ENCODE data around the gene TMC4.
A peak's percentile ranks its signal among the peaks of the same experiment; 100 is the strongest.
"Not testable (repeated sequence)": the region's sequence is repeated elsewhere in the genome, so short reads cannot be mapped to it uniquely, and the experiment has no call there.

TMC4 gene

GRCh38 chr19:54201980-54202379 is 29.0 kb upstream of the TMC4 start:
- peak overlapping the region; percentile 76 for H3K4me3 ChIP-seq (ENCODE audit: low read depth, low read length)
- H3K36me3 ChIP-seq (ENCODE audit: control insufficient read depth, insufficient read depth, low read length) = peaks cover 61% of the 10 kb centered on the region
- no peaks in the 10 kb centered on the region for H3K27me3 ChIP-seq (ENCODE audit: control insufficient read depth, insufficient read depth, low read length)
- H3K4me1 ChIP-seq (ENCODE audit: control insufficient read depth, insufficient read depth, low read length) = peaks cover 27% of the 10 kb centered on the region
- no peak overlapping the region; the same call in 1 of the 2 replicates for H3K27ac ChIP-seq (ENCODE audit: low read depth, low read length)
- no peaks in the 10 kb centered on the region for H3K9me3 ChIP-seq (ENCODE audit: control insufficient read depth, insufficient read depth, low read depth, low read length)
- peak overlapping the region; percentile 93 for H3K9ac ChIP-seq (ENCODE audit: low read length)

DNA sequence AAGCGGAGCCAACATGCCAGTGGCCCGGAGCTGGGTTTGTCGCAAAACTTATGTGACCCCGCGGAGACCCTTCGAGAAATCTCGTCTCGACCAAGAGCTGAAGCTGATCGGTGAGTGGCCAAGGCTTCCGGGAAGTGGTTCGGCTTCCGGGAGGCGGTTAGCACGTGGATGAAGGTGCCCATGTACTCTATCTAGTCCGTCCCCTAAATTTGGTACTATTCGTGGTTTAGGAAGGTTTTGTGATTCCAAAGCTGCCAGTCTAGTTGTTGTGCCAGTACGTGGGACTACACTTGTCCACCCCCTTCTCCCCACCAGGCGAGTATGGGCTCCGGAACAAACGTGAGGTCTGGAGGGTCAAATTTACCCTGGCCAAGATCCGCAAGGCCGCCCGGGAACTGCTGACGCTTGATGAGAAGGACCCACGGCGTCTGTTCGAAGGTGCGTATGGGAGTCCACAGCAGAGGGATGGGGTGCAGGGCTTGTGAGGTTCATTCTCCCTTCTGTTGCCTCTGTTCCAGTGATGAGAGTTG is 28.3 kb upstream of the TMC4 start:
- Histone ChIP-seq H3K27me3 (ENCODE audit: control insufficient read depth, insufficient read depth, low read length) (no peaks in the 10 kb centered on the region), H3K27ac (ENCODE audit: low read depth, low read length) (peak overlapping the region; percentile 82), H3K9me3 (ENCODE audit: control insufficient read depth, insufficient read depth, low read depth, low read length) (no peaks in the 10 kb centered on the region), H3K9ac (ENCODE audit: low read length) (peak overlapping the region; percentile 93), H3K36me3 (ENCODE audit: control insufficient read depth, insufficient read depth, low read length) (peaks cover 53% of the 10 kb centered on the region), H3K4me1 (ENCODE audit: control insufficient read depth, insufficient read depth, low read length) (peaks cover 24% of the 10 kb centered on the region), H3K4me3 (ENCODE audit: low read depth, low read length) (peak overlapping the region; percentile 76)

GRCh38 chr19:54199401-54199800 is 26.4 kb upstream of the TMC4 start:
- H3K27me3 ChIP-seq (ENCODE audit: control insufficient read depth, insufficient read depth, low read length) = no peaks in the 10 kb centered on the region
- H3K4me1 ChIP-seq (ENCODE audit: control insufficient read depth, insufficient read depth, low read length) = peaks cover 22% of the 10 kb centered on the region
- H3K27ac ChIP-seq (ENCODE audit: low read depth, low read length) = no peak overlapping the region
- H3K9ac ChIP-seq (ENCODE audit: low read length) = no peak overlapping the region
- no peak overlapping the region for H3K4me3 ChIP-seq (ENCODE audit: low read depth, low read length)
- H3K9me3 ChIP-seq (ENCODE audit: control insufficient read depth, insufficient read depth, low read depth, low read length) = no peaks in the 10 kb centered on the region
- peaks cover 43% of the 10 kb centered on the region for H3K36me3 ChIP-seq (ENCODE audit: control insufficient read depth, insufficient read depth, low read length)

DNA sequence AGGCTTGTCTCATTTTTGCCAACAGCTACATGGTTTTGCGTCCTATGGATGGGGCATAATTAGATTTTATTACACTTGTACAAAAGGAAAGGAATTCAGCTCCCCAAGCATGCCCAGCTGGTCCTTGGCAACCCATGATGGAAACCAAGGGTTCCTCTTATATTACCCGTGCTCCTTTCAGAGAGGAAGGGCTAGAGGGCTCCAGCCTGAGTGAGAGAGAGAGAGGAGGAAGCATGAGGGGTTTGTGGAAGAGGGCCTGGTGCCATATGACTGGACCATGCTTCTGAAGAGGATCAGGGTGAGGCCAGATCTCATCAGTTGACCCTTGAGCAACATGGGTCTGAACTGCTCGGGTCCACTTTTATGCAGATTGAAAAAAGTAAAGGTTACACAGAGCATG is 24.2 kb upstream of the TMC4 start:
- Histone ChIP-seq H3K9ac (ENCODE audit: low read length) (no peak overlapping the region), H3K9me3 (ENCODE audit: control insufficient read depth, insufficient read depth, low read depth, low read length) (no peaks in the 10 kb centered on the region), H3K4me1 (ENCODE audit: control insufficient read depth, insufficient read depth, low read length) (peaks cover 5% of the 10 kb centered on the region), H3K36me3 (ENCODE audit: control insufficient read depth, insufficient read depth, low read length) (peaks cover 33% of the 10 kb centered on the region), H3K27ac (ENCODE audit: low read depth, low read length) (no peak overlapping the region), H3K27me3 (ENCODE audit: control insufficient read depth, insufficient read depth, low read length) (no peaks in the 10 kb centered on the region), H3K4me3 (ENCODE audit: low read depth, low read length) (no peak overlapping the region)

GRCh38 chr19:54196536-54196935 is 23.6 kb upstream of the TMC4 start:
- Histone ChIP-seq H3K4me3 (ENCODE audit: low read depth, low read length) (no peak overlapping the region), H3K27ac (ENCODE audit: low read depth, low read length) (no peak overlapping the region), H3K4me1 (ENCODE audit: control insufficient read depth, insufficient read depth, low read length) (peaks cover 1% of the 10 kb centered on the region), H3K9me3 (ENCODE audit: control insufficient read depth, insufficient read depth, low read depth, low read length) (no peaks in the 10 kb centered on the region), H3K27me3 (ENCODE audit: control insufficient read depth, insufficient read depth, low read length) (no peaks in the 10 kb centered on the region), H3K9ac (ENCODE audit: low read length) (no peak overlapping the region), H3K36me3 (ENCODE audit: control insufficient read depth, insufficient read depth, low read length) (peaks cover 27% of the 10 kb centered on the region)

DNA sequence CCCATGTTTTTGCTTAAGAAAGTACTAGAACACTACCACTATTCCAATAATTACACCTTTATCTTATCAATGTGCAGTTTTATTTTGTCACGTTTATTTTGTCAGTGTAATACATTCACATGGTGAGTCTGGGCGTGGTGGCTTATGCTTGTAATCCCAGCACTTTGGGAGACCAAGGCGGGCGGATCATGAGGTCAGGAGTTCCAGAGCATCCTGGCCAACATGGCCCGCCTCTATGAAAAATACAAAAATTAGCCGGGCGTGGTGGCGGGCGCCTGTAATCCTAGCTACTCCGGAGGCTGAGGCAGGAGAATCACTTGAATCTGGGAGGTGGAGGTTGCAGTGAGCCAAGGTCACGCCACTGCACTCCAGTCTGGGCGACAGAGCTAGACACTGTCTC is 21.5 kb upstream of the TMC4 start:
- H3K4me3 ChIP-seq (ENCODE audit: low read depth, low read length); H3K27ac ChIP-seq (ENCODE audit: low read depth, low read length); H3K27me3 ChIP-seq (ENCODE audit: control insufficient read depth, insufficient read depth, low read length); H3K9me3 ChIP-seq (ENCODE audit: control insufficient read depth, insufficient read depth, low read depth, low read length); H3K9ac ChIP-seq (ENCODE audit: low read length); H3K4me1 ChIP-seq (ENCODE audit: control insufficient read depth, insufficient read depth, low read length): not testable (repeated sequence)
- peaks cover 20% of the 10 kb centered on the region for H3K36me3 ChIP-seq (ENCODE audit: control insufficient read depth, insufficient read depth, low read length)

GRCh38 chr19:54193011-54193410 is 20.1 kb upstream of the TMC4 start:
- Histone ChIP-seq H3K27ac (ENCODE audit: low read depth, low read length) (no peak overlapping the region), H3K4me1 (ENCODE audit: control insufficient read depth, insufficient read depth, low read length) (peaks cover 3% of the 10 kb centered on the region), H3K36me3 (ENCODE audit: control insufficient read depth, insufficient read depth, low read length) (peaks cover 20% of the 10 kb centered on the region), H3K27me3 (ENCODE audit: control insufficient read depth, insufficient read depth, low read length) (no peaks in the 10 kb centered on the region), H3K9me3 (ENCODE audit: control insufficient read depth, insufficient read depth, low read depth, low read length) (no peaks in the 10 kb centered on the region), H3K9ac (ENCODE audit: low read length) (no peak overlapping the region), H3K4me3 (ENCODE audit: low read depth, low read length) (no peak overlapping the region)

DNA sequence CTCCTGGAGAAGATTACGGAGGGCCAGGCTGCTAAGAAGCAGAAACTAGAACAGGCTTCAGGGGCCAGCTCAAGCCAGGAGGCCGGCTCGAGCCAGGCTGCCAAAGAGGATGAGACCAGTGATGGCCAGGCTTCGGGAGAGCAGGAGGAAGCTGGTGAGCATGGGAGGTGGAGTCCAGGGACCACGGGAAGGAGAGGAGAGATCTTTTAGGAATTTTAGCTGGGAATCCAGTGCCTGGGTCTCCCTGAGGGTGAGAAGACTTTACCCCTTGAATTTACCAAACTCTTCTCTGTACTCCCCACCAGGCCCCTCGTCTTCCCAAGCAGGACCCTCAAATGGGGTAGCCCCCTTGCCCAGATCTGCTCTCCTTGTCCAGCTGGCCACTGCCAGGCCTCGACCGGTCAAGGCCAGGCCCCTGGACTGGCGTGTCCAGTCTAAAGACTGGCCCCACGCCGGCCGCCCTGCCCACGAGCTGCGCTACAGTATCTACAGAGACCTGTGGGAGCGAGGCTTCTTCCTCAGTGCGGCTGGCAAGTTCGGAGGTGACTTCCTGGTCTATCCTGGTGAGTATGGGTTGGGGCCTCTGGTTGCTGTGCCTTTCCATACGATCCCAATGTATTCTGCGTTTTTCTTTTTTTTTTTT is 19.0 kb upstream of the TMC4 start:
- peak overlapping the region; percentile 97; the same call in 1 of the 2 replicates for H3K27ac ChIP-seq (ENCODE audit: low read depth, low read length)
- no peaks in the 10 kb centered on the region for H3K27me3 ChIP-seq (ENCODE audit: control insufficient read depth, insufficient read depth, low read length)
- H3K9me3 ChIP-seq (ENCODE audit: control insufficient read depth, insufficient read depth, low read depth, low read length) = no peaks in the 10 kb centered on the region
- peaks cover 26% of the 10 kb centered on the region for H3K36me3 ChIP-seq (ENCODE audit: control insufficient read depth, insufficient read depth, low read length)
- peaks cover 5% of the 10 kb centered on the region for H3K4me1 ChIP-seq (ENCODE audit: control insufficient read depth, insufficient read depth, low read length)
- peak overlapping the region; percentile 90 for H3K4me3 ChIP-seq (ENCODE audit: low read depth, low read length)
- H3K9ac ChIP-seq (ENCODE audit: low read length) = peak overlapping the region; percentile 72

DNA sequence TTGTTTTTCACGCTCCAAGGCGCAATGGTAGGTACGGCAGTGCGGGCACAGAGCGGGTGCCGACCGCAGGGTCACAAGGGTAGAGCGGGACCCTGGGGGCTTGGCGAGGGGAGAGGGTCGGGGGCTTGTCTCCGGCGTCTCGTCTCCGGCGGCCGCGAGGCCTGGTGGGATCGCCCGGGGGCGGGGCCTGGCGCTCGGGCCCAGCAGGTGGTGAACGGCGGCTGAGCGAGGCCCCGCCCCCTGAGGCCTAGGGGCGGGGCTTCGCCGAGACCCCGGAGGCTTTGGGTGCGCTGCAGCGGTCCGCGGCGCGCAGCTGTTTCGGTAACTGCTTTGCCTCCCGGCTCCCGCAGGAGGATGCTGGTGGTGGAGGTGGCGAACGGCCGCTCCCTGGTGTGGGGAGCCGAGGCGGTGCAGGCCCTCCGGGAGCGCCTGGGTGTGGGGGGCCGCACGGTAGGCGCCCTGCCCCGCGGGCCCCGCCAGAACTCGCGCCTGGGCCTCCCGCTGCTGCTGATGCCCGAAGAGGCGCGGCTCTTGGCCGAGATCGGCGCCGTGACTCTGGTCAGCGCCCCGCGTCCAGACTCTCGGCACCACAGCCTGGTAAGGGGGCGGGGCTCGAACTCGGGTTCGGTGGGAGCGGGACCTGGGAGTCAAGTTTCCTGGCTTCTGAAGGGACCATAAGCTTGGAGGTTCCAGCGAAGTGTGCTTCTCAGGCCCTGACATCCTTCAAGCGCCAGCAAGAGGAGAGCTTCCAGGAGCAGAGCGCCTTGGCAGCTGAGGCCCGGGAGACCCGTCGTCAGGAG is 18.3 kb upstream of the TMC4 start, which contains the start of gene TSEN34:
TSEN34 (plus strand) TSS at position 298 of the 800 bp plus-strand sequence; CDS start at position 355, 57 bp downstream.
- Histone ChIP-seq H3K36me3 (ENCODE audit: control insufficient read depth, insufficient read depth, low read length) (peaks cover 33% of the 10 kb centered on the region), H3K4me1 (ENCODE audit: control insufficient read depth, insufficient read depth, low read length) (peaks cover 5% of the 10 kb centered on the region), H3K9me3 (ENCODE audit: control insufficient read depth, insufficient read depth, low read depth, low read length) (no peaks in the 10 kb centered on the region), H3K9ac (ENCODE audit: low read length) (peak within 1 kb of the TSS; percentile 99), H3K27me3 (ENCODE audit: control insufficient read depth, insufficient read depth, low read length) (no peaks in the 10 kb centered on the region), H3K4me3 (ENCODE audit: low read depth, low read length) (peak within 1 kb of the TSS; percentile 90), H3K27ac (ENCODE audit: low read depth, low read length) (peak within 1 kb of the TSS; percentile 97)

GRCh38 chr19:54190503-54191010 is 17.6 kb upstream of the TMC4 start:
- Histone ChIP-seq H3K9ac (ENCODE audit: low read length) (peak overlapping the region; percentile 99), H3K27me3 (ENCODE audit: control insufficient read depth, insufficient read depth, low read length) (no peaks in the 10 kb centered on the region), H3K27ac (ENCODE audit: low read depth, low read length) (peak overlapping the region; percentile 97), H3K36me3 (ENCODE audit: control insufficient read depth, insufficient read depth, low read length) (peaks cover 33% of the 10 kb centered on the region), H3K4me1 (ENCODE audit: control insufficient read depth, insufficient read depth, low read length) (peaks cover 5% of the 10 kb centered on the region), H3K9me3 (ENCODE audit: control insufficient read depth, insufficient read depth, low read depth, low read length) (no peaks in the 10 kb centered on the region), H3K4me3 (ENCODE audit: low read depth, low read length) (peak overlapping the region; percentile 90)
